ENCODE data around the gene SKIC8. TPM values are rescaled to one million over a fixed set of nuclear protein-coding genes. Genes with fewer than 3 reads are reported as not detected.

Gene SKIC8
- total RNA-seq, 1 experiment from 2014 or later = 44.5 TPM

GRCh38 chr15:78265752-78266224, 33.6 kb downstream of the SKIC8 start:
- H3K27ac ChIP-seq = no peak overlapping the region
- no peak for DNase-seq
- H3K9me3 ChIP-seq (ENCODE audit: insufficient read depth, low read depth) = no peaks in the 10 kb centered on the region
- no peaks in the 10 kb centered on the region for H3F3A ChIP-seq (ENCODE audit: insufficient read depth, low read depth)
- POLR2A ChIA-PET (ENCODE audit: unreplicated experiment) = no interaction called here
- intact Hi-C loops (cut with micrococcal nuclease; ENCODE audit: unreplicated experiment) = no loop called here
- H3K27me3 ChIP-seq (ENCODE audit: insufficient read depth, low read depth) = no peaks in the 10 kb centered on the region
- H3K4me2 ChIP-seq = no peak overlapping the region
- no peaks in the 10 kb centered on the region for H3K4me1 ChIP-seq (replicated peaks; ENCODE audit: insufficient read depth)
- CTCF ChIA-PET = no interaction called here
- H3K36me3 ChIP-seq (ENCODE audit: low read depth) = no peaks in the 10 kb centered on the region
- TF ChIP-seq, protein P1, sequence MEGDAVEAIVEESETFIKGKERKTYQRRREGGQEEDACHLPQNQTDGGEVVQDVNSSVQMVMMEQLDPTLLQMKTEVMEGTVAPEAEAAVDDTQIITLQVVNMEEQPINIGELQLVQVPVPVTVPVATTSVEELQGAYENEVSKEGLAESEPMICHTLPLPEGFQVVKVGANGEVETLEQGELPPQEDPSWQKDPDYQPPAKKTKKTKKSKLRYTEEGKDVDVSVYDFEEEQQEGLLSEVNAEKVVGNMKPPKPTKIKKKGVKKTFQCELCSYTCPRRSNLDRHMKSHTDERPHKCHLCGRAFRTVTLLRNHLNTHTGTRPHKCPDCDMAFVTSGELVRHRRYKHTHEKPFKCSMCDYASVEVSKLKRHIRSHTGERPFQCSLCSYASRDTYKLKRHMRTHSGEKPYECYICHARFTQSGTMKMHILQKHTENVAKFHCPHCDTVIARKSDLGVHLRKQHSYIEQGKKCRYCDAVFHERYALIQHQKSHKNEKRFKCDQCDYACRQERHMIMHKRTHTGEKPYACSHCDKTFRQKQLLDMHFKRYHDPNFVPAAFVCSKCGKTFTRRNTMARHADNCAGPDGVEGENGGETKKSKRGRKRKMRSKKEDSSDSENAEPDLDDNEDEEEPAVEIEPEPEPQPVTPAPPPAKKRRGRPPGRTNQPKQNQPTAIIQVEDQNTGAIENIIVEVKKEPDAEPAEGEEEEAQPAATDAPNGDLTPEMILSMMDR (conservative IDR thresholded peaks at IDR 0.05) = no peak
- BruUV-seq (replicated peaks) = no TSS peak
- no peak overlapping the region for H3K4me3 ChIP-seq
- no peaks in the 10 kb centered on the region for H3K79me2 ChIP-seq (ENCODE audit: low read depth)
- H4K20me1 ChIP-seq (ENCODE audit: insufficient read depth) = no peaks in the 10 kb centered on the region
- no peak overlapping the region for H2AFZ ChIP-seq
- no peaks in the 10 kb centered on the region for H3K9me2 ChIP-seq (ENCODE audit: insufficient read depth)

DNA sequence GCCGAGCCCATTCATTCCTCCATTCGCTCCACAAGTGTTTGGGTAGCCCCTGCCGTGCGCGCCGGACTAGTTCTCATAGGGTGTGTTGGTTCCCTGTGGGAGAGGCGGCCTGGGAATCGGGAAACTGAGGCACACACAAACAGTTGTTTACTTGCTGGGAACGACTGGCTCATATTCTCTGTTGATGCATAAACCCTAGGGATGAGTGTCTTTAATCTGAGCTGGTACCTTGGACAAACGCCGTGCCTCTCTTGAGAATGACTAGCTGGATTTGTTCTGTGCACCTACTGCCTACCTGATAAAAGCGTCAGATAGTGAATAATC, 34.3 kb downstream of the SKIC8 start:
- H3F3A ChIP-seq (ENCODE audit: insufficient read depth, low read depth) = no peaks in the 10 kb centered on the region
- no peak overlapping the region for H3K4me3 ChIP-seq
- H3K27me3 ChIP-seq (ENCODE audit: insufficient read depth, low read depth) = no peaks in the 10 kb centered on the region
- no TSS peak for BruUV-seq (replicated peaks)
- H3K79me2 ChIP-seq (ENCODE audit: low read depth) = no peaks in the 10 kb centered on the region
- DNase-seq = no peak
- TF ChIP-seq, protein P1 (conservative IDR thresholded peaks at IDR 0.05) = no peak
- no peak for TF ChIP-seq EZH2 (IDR thresholded peaks at IDR 0.05; ENCODE audit: low read depth)
- H4K20me1 ChIP-seq (ENCODE audit: insufficient read depth) = no peaks in the 10 kb centered on the region
- ChIA-PET POLR2A (ENCODE audit: unreplicated experiment) (no interaction called here), CTCF (no interaction called here)
- no peaks in the 10 kb centered on the region for H3K9me3 ChIP-seq (ENCODE audit: insufficient read depth, low read depth)
- H3K4me2 ChIP-seq = no peak overlapping the region
- no peak overlapping the region for H3K27ac ChIP-seq
- no peaks in the 10 kb centered on the region for H3K9me2 ChIP-seq (ENCODE audit: insufficient read depth)
- no peak overlapping the region for H2AFZ ChIP-seq
- intact Hi-C loops (cut with micrococcal nuclease; ENCODE audit: unreplicated experiment) = no loop called here
- peaks cover under 1% of the 10 kb centered on the region; the same call in 1 of the 2 replicates for H3K4me1 ChIP-seq (replicated peaks; ENCODE audit: insufficient read depth)
- no peaks in the 10 kb centered on the region for H3K36me3 ChIP-seq (ENCODE audit: low read depth)

- intact Hi-C loops (cut with micrococcal nuclease; ENCODE audit: unreplicated experiment) = no loop called here
- Histone ChIP-seq H3K4me2 (no peak within 1 kb of the TSS), H3F3A (ENCODE audit: insufficient read depth, low read depth) (peaks cover 5% of the 10 kb centered on the region), H3K27me3 (ENCODE audit: insufficient read depth, low read depth) (no peaks in the 10 kb centered on the region), H3K27ac (no peak within 1 kb of the TSS), H3K36me3 (ENCODE audit: low read depth) (no peaks in the 10 kb centered on the region), H3K4me3 (no peak within 1 kb of the TSS), H3K9me3 (ENCODE audit: insufficient read depth, low read depth) (no peaks in the 10 kb centered on the region), H2AFZ (no peak within 1 kb of the TSS), H3K79me2 (ENCODE audit: low read depth) (no peaks in the 10 kb centered on the region), H4K20me1 (ENCODE audit: insufficient read depth) (no peaks in the 10 kb centered on the region), H3K9me2 (ENCODE audit: insufficient read depth) (no peaks in the 10 kb centered on the region), H3K4me1 (replicated peaks; ENCODE audit: insufficient read depth) (peaks cover 6% of the 10 kb centered on the region)
- no peak for DNase-seq
- ChIA-PET CTCF (no interaction called here), POLR2A (ENCODE audit: unreplicated experiment) (no interaction called here)
- TF ChIP-seq, protein P1 (conservative IDR thresholded peaks at IDR 0.05) = no peak
- no peak for TF ChIP-seq EZH2 (IDR thresholded peaks at IDR 0.05; ENCODE audit: low read depth)
- no TSS peak for BruUV-seq (replicated peaks)
These were observed 34.9 kb downstream of the SKIC8 start, which contains the start of gene DNAJA4 for GRCh38 chr15:78264304-78265136. TSS of gene DNAJA4 (plus strand) at chr15:78264562. CDS start at chr15:78264764, 202 bp downstream.
